Measurements from ENCODE around the gene LHX4.

The LHX4 gene

DNA sequence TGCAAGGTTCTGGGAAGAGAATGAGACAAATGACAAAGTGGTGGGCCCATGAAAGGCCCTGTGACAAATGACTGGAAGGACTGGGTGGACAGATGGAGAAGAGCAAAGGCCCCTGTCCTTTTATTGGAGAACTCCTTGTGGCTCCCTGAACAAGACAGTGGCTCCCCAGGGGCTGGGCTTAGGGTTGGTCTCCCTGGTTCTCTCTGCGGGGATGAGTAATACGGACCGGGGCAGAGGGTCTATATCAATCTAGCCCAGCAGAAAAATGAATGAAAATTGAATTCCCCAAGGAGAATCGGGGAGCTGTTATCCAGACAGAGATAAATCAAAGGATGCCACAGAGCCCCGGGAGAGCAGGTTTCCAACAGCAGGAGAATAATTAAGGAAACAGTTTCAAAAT is 5.2 kb upstream of the LHX4 start:
- TF ChIP-seq RARB (CRISPR knock-in tag; IDR thresholded peaks at IDR 0.05), result no peak
- no peak for TF ChIP-seq ZNF70 (CRISPR knock-in tag; IDR thresholded peaks at IDR 0.05)
- no peak for TF ChIP-seq SNAI2 (CRISPR knock-in tag; IDR thresholded peaks at IDR 0.05)
- TF ChIP-seq GLIS3 (CRISPR knock-in tag; IDR thresholded peaks at IDR 0.05), result no peak
- TF ChIP-seq, protein P1, sequence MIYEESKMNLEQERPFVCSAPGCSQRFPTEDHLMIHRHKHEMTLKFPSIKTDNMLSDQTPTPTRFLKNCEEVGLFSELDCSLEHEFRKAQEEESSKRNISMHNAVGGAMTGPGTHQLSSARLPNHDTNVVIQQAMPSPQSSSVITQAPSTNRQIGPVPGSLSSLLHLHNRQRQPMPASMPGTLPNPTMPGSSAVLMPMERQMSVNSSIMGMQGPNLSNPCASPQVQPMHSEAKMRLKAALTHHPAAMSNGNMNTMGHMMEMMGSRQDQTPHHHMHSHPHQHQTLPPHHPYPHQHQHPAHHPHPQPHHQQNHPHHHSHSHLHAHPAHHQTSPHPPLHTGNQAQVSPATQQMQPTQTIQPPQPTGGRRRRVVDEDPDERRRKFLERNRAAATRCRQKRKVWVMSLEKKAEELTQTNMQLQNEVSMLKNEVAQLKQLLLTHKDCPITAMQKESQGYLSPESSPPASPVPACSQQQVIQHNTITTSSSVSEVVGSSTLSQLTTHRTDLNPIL (CRISPR knock-in tag; IDR thresholded peaks at IDR 0.05; ENCODE audit: low read depth), result no peak
- TF ChIP-seq ISL1 (CRISPR knock-in tag; IDR thresholded peaks at IDR 0.05), result no peak
- no peak for TF ChIP-seq ARNTL (CRISPR knock-in tag; IDR thresholded peaks at IDR 0.05; ENCODE audit: borderline replicate concordance, low read depth)
- TF ChIP-seq OSR1 (CRISPR knock-in tag; IDR thresholded peaks at IDR 0.05), result no peak
- no peak for TF ChIP-seq ZNF565 (CRISPR knock-in tag; conservative IDR thresholded peaks at IDR 0.05; ENCODE audit: low read depth)
- TF ChIP-seq, protein P2, sequence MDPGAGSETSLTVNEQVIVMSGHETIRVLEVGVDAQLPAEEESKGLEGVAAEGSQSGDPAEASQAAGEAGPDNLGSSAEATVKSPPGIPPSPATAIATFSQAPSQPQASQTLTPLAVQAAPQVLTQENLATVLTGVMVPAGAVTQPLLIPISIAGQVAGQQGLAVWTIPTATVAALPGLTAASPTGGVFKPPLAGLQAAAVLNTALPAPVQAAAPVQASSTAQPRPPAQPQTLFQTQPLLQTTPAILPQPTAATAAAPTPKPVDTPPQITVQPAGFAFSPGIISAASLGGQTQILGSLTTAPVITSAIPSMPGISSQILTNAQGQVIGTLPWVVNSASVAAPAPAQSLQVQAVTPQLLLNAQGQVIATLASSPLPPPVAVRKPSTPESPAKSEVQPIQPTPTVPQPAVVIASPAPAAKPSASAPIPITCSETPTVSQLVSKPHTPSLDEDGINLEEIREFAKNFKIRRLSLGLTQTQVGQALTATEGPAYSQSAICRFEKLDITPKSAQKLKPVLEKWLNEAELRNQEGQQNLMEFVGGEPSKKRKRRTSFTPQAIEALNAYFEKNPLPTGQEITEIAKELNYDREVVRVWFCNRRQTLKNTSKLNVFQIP (CRISPR knock-in tag; IDR thresholded peaks at IDR 0.05; ENCODE audit: borderline replicate concordance, low read depth), result no peak
- TF ChIP-seq PPARA (CRISPR knock-in tag; IDR thresholded peaks at IDR 0.05; ENCODE audit: borderline replicate concordance), result no peak
- TF ChIP-seq, protein P3, sequence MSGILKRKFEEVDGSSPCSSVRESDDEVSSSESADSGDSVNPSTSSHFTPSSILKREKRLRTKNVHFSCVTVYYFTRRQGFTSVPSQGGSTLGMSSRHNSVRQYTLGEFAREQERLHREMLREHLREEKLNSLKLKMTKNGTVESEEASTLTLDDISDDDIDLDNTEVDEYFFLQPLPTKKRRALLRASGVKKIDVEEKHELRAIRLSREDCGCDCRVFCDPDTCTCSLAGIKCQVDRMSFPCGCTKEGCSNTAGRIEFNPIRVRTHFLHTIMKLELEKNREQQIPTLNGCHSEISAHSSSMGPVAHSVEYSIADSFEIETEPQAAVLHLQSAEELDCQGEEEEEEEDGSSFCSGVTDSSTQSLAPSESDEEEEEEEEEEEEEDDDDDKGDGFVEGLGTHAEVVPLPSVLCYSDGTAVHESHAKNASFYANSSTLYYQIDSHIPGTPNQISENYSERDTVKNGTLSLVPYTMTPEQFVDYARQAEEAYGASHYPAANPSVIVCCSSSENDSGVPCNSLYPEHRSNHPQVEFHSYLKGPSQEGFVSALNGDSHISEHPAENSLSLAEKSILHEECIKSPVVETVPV (CRISPR knock-in tag; IDR thresholded peaks at IDR 0.05), result no peak
- no peak for TF ChIP-seq ZFP3 (CRISPR knock-in tag; IDR thresholded peaks at IDR 0.05)
- TF ChIP-seq BACH2 (CRISPR knock-in tag; IDR thresholded peaks at IDR 0.05; ENCODE audit: borderline replicate concordance), result no peak
- TF ChIP-seq, protein P4, sequence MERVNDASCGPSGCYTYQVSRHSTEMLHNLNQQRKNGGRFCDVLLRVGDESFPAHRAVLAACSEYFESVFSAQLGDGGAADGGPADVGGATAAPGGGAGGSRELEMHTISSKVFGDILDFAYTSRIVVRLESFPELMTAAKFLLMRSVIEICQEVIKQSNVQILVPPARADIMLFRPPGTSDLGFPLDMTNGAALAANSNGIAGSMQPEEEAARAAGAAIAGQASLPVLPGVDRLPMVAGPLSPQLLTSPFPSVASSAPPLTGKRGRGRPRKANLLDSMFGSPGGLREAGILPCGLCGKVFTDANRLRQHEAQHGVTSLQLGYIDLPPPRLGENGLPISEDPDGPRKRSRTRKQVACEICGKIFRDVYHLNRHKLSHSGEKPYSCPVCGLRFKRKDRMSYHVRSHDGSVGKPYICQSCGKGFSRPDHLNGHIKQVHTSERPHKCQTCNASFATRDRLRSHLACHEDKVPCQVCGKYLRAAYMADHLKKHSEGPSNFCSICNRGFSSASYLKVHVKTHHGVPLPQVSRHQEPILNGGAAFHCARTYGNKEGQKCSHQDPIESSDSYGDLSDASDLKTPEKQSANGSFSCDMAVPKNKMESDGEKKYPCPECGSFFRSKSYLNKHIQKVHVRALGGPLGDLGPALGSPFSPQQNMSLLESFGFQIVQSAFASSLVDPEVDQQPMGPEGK (CRISPR knock-in tag; IDR thresholded peaks at IDR 0.05; ENCODE audit: borderline replicate concordance), result no peak
- no peak for TF ChIP-seq ZFP30 (CRISPR knock-in tag; IDR thresholded peaks at IDR 0.05)
- no peak for TF ChIP-seq ZC3H10 (CRISPR knock-in tag; IDR thresholded peaks at IDR 0.05)
- no peak for TF ChIP-seq CSDC2 (CRISPR knock-in tag; IDR thresholded peaks at IDR 0.05)
- ATAC-seq, result no peak

DNA sequence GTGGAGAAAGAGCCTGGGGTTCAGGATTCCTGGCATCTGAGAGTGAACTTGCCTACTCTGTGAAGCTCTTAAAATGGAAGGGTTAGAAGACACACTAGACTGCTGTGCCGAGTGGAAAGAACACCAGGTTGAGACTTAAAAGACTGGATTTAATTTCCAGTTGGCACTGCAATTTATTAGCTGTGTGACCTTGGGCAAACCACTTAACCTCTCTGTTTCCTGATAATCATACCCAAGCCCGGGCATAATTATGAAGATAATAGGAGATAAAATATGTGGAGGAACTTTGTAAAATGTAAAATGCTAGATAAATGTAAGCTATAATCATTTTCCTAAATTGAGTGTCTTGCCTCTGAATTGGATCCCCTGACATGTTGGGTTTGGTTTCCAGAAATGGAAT is 4.7 kb upstream of the LHX4 start:
- ATAC-seq, result no peak
- no peak for TF ChIP-seq ARNTL (CRISPR knock-in tag; IDR thresholded peaks at IDR 0.05; ENCODE audit: borderline replicate concordance, low read depth)
- no peak for TF ChIP-seq GLIS3 (CRISPR knock-in tag; IDR thresholded peaks at IDR 0.05)
- TF ChIP-seq ISL1 (CRISPR knock-in tag; IDR thresholded peaks at IDR 0.05), result no peak
- TF ChIP-seq BACH2 (CRISPR knock-in tag; IDR thresholded peaks at IDR 0.05; ENCODE audit: borderline replicate concordance), result no peak
- TF ChIP-seq, protein P2 (CRISPR knock-in tag; IDR thresholded peaks at IDR 0.05; ENCODE audit: borderline replicate concordance, low read depth), result no peak
- TF ChIP-seq, protein P3 (CRISPR knock-in tag; IDR thresholded peaks at IDR 0.05), result no peak
- no peak for TF ChIP-seq RARB (CRISPR knock-in tag; IDR thresholded peaks at IDR 0.05)
- no peak for TF ChIP-seq ESRRG (CRISPR knock-in tag; IDR thresholded peaks at IDR 0.05)
- no peak for TF ChIP-seq ZNF565 (CRISPR knock-in tag; conservative IDR thresholded peaks at IDR 0.05; ENCODE audit: low read depth)
- TF ChIP-seq SNAI2 (CRISPR knock-in tag; IDR thresholded peaks at IDR 0.05), result no peak
- no peak for TF ChIP-seq TCF4 (CRISPR knock-in tag; IDR thresholded peaks at IDR 0.05; ENCODE audit: borderline replicate concordance)
- no peak for TF ChIP-seq ZFP30 (CRISPR knock-in tag; IDR thresholded peaks at IDR 0.05)
- no peak for TF ChIP-seq TOX (CRISPR knock-in tag; IDR thresholded peaks at IDR 0.05; ENCODE audit: borderline replicate concordance)
- TF ChIP-seq ZC3H10 (CRISPR knock-in tag; IDR thresholded peaks at IDR 0.05), result no peak
- TF ChIP-seq, protein P5, sequence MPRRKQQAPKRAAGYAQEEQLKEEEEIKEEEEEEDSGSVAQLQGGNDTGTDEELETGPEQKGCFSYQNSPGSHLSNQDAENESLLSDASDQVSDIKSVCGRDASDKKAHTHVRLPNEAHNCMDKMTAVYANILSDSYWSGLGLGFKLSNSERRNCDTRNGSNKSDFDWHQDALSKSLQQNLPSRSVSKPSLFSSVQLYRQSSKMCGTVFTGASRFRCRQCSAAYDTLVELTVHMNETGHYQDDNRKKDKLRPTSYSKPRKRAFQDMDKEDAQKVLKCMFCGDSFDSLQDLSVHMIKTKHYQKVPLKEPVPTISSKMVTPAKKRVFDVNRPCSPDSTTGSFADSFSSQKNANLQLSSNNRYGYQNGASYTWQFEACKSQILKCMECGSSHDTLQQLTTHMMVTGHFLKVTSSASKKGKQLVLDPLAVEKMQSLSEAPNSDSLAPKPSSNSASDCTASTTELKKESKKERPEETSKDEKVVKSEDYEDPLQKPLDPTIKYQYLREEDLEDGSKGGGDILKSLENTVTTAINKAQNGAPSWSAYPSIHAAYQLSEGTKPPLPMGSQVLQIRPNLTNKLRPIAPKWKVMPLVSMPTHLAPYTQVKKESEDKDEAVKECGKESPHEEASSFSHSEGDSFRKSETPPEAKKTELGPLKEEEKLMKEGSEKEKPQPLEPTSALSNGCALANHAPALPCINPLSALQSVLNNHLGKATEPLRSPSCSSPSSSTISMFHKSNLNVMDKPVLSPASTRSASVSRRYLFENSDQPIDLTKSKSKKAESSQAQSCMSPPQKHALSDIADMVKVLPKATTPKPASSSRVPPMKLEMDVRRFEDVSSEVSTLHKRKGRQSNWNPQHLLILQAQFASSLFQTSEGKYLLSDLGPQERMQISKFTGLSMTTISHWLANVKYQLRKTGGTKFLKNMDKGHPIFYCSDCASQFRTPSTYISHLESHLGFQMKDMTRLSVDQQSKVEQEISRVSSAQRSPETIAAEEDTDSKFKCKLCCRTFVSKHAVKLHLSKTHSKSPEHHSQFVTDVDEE (CRISPR knock-in tag; IDR thresholded peaks at IDR 0.05), result no peak
- TF ChIP-seq ZNF70 (CRISPR knock-in tag; IDR thresholded peaks at IDR 0.05), result no peak
